ENCODE measurements around the gene ETFB. TPM values are rescaled to one million over a fixed set of nuclear protein-coding genes. Genes with fewer than 3 reads are reported as not detected.
"Not testable (repeated sequence)": the region's sequence is repeated elsewhere in the genome, so short reads cannot be mapped to it uniquely, and the experiment has no call there.

The ETFB gene
- total RNA-seq, 1 donor from 2014 or later: 60.0 TPM

GRCh38 chr19:51399231-51399630 lies 33.0 kb upstream of the ETFB start:
- no peak for TF ChIP-seq CTCF (IDR thresholded peaks at IDR 0.05; ENCODE audit: unreplicated experiment)
- peaks cover 13% of the 10 kb centered on the region for H3K36me3 Mint-ChIP-seq
- peaks cover 45% of the 10 kb centered on the region for H3K9me3 Mint-ChIP-seq
- peaks cover 10% of the 10 kb centered on the region for H3K4me1 Mint-ChIP-seq
- no peaks in the 10 kb centered on the region for H3K27me3 Mint-ChIP-seq (ENCODE audit: low read depth)
- no peak for DNase-seq (ENCODE audit: low spot score in 2 of 2, unreplicated experiment in 2 of 2)
- no peak overlapping the region for H3K4me3 Mint-ChIP-seq
- H3K27ac Mint-ChIP-seq: no peak overlapping the region

DNA sequence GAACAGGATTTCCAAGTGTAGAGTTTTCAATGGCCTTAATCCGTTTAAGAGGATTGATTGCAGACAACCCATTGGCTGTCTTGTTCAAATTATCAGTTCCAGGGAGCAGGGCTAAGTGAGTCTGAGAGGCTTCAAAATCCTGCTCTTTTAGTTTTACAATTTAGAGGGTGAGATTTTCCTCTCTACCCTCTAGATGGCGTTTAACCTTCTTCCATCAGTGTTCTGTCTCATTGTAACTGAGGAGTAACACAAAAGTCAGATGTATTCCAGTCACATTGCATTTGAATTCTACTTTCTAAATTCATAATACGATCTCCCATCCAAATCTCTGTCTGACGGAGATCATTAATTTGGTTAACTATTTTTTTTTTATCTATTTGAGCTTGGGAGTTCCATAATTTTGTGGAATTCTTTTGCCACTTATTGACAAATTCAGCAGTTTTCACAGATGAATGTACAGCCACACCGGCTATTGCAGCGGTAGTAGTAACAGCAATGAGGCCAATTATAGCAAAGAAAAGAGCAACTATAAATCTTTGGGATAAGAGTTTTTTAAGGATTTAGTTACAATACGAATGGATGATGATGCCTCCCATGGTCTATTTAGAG lies 32.0 kb upstream of the ETFB start:
- peaks cover 14% of the 10 kb centered on the region for H3K4me1 Mint-ChIP-seq
- no peaks in the 10 kb centered on the region for H3K27me3 Mint-ChIP-seq (ENCODE audit: low read depth)
- no peak for TF ChIP-seq CTCF (IDR thresholded peaks at IDR 0.05; ENCODE audit: unreplicated experiment)
- H3K9me3 Mint-ChIP-seq: peaks cover 39% of the 10 kb centered on the region
- H3K27ac Mint-ChIP-seq: no peak overlapping the region
- H3K36me3 Mint-ChIP-seq: peaks cover 8% of the 10 kb centered on the region
- no peak overlapping the region for H3K4me3 Mint-ChIP-seq
- no peak for DNase-seq (ENCODE audit: low spot score in 2 of 2, unreplicated experiment in 2 of 2)

- Mint-ChIP-seq H3K4me1 (peaks cover 14% of the 10 kb centered on the region), H3K9me3 (peaks cover 34% of the 10 kb centered on the region)
- not testable (repeated sequence) for DNase-seq (ENCODE audit: low spot score in 2 of 2, unreplicated experiment in 2 of 2); H3K27ac Mint-ChIP-seq; H3K4me3 Mint-ChIP-seq; H3K36me3 Mint-ChIP-seq; H3K27me3 Mint-ChIP-seq (ENCODE audit: low read depth)
Measured at GRCh38 chr19:51397453-51397852, 31.3 kb upstream of the ETFB start.

DNA sequence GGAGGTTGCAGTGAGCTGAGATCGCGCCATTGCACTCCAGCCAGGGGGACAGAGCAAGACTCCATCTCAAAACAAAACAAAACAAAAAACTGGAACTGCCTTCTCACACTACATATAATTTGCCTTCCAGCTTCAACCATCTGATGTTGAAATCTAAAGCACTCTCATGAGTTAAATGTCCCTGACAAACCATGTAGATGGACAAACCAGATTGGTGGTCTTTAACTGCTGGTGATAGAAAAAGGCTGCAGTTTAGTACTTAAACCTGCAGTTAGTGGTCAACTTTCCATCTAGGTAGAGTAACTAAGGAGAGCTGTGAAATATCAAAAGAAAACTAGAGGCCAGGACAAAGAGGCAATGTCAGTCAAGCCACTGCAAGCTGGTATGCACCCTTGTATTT lies 30.0 kb upstream of the ETFB start:
- Mint-ChIP-seq H3K4me1 (peaks cover 15% of the 10 kb centered on the region), H3K4me3 (no peak overlapping the region), H3K27me3 (ENCODE audit: low read depth) (no peaks in the 10 kb centered on the region), H3K27ac (no peak overlapping the region), H3K9me3 (peaks cover 24% of the 10 kb centered on the region), H3K36me3 (no peaks in the 10 kb centered on the region)
- TF ChIP-seq CTCF (IDR thresholded peaks at IDR 0.05; ENCODE audit: unreplicated experiment): no peak
- no peak for DNase-seq (ENCODE audit: low spot score in 2 of 2, unreplicated experiment in 2 of 2)

GRCh38 chr19:51394050-51394836 lies 28.1 kb upstream of the ETFB start:
- Mint-ChIP-seq H3K36me3 (no peaks in the 10 kb centered on the region), H3K4me3 (peak overlapping the region; percentile 82), H3K27me3 (ENCODE audit: low read depth) (no peaks in the 10 kb centered on the region), H3K27ac (peak overlapping the region; percentile 86), H3K9me3 (peaks cover 9% of the 10 kb centered on the region), H3K4me1 (peaks cover 20% of the 10 kb centered on the region)
- no peak for TF ChIP-seq CTCF (IDR thresholded peaks at IDR 0.05; ENCODE audit: unreplicated experiment)
- DNase-seq (ENCODE audit: low spot score in 2 of 2, unreplicated experiment in 2 of 2): peak; percentile 78 to 82

DNA sequence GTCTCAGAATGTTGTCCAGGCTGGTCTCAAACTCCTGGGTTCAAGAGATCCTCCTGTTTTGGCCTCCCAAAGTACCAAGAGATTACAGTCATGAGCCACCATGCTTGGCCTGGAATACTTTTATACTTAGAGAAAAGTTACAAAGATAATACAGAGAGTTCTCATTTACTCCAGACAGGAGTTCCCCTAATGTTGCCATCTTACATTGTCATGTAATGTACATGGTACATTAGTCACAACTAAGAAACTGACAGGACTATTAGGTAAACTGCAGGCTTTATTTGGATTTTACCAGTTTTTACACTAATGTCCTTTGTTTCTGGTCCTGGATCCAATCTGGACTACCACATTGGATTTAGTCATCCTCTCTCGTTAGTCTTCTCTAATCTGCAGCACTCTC lies 26.5 kb upstream of the ETFB start:
- H3K9me3 Mint-ChIP-seq: peaks cover 3% of the 10 kb centered on the region
- DNase-seq (ENCODE audit: low spot score in 2 of 2, unreplicated experiment in 2 of 2): no peak
- H3K4me3 Mint-ChIP-seq: peak overlapping the region; percentile 39
- H3K36me3 Mint-ChIP-seq: no peaks in the 10 kb centered on the region
- H3K27ac Mint-ChIP-seq: peak overlapping the region; percentile 17
- no peak for TF ChIP-seq CTCF (IDR thresholded peaks at IDR 0.05; ENCODE audit: unreplicated experiment)
- peaks cover 20% of the 10 kb centered on the region for H3K4me1 Mint-ChIP-seq
- H3K27me3 Mint-ChIP-seq (ENCODE audit: low read depth): no peaks in the 10 kb centered on the region
